ENCODE data around the gene CACNB1.
A peak's percentile ranks its signal among the peaks of the same experiment; 100 is the strongest.

CACNB1 gene

GRCh38 chr17:39204245-39204644, 6.8 kb upstream of the CACNB1 start:
- no peak for FAIRE-seq
- DNase-seq (ENCODE audit: insufficient read length, low spot score): no peak

GRCh38 chr17:39200957-39201510, 3.6 kb upstream of the CACNB1 start:
- DNase-seq (ENCODE audit: insufficient read length, low spot score) (no peak), FAIRE-seq (no peak)

GRCh38 chr17:39200070-39200879, 2.8 kb upstream of the CACNB1 start, which contains the start of gene RPL19:
Gene RPL19, plus strand, starts transcription at chr17:39200283. Its CDS starts 62 bp downstream, at chr17:39200345.
- DNase-seq (ENCODE audit: insufficient read length, low spot score): peak; percentile 85
- peak; percentile 97 for FAIRE-seq

GRCh38 chr17:39199820-39200069, 2.3 kb upstream of the CACNB1 start:
- DNase-seq (ENCODE audit: insufficient read length, low spot score) (peak; percentile 90), FAIRE-seq (no peak)

- no peak for FAIRE-seq
These were observed 707 bp upstream of the CACNB1 start for GRCh38 chr17:39198186-39198566.

GRCh38 chr17:39196808-39197291, 619 bp downstream of the CACNB1 start:
- FAIRE-seq: no peak
- DNase-seq (ENCODE audit: insufficient read length, low spot score): peak; percentile 43

More at GRCh38 chr17:39198186-39198566, 707 bp upstream of the CACNB1 start:
- DNase-seq (ENCODE audit: insufficient read length, low spot score): no peak

GRCh38 chr17:39196241-39196807, 1.1 kb downstream of the CACNB1 start:
- FAIRE-seq (no peak), DNase-seq (ENCODE audit: insufficient read length, low spot score) (no peak)

GRCh38 chr17:39195568-39196160, 1.8 kb downstream of the CACNB1 start:
- FAIRE-seq (no peak), DNase-seq (ENCODE audit: insufficient read length, low spot score) (peak; percentile 40)

GRCh38 chr17:39194985-39195524, 2.4 kb downstream of the CACNB1 start:
- no peak for FAIRE-seq
- no peak for DNase-seq (ENCODE audit: insufficient read length, low spot score)

- DNase-seq (ENCODE audit: insufficient read length, low spot score): no peak
- no peak for FAIRE-seq
These were observed 3.1 kb downstream of the CACNB1 start for GRCh38 chr17:39194089-39194984.

GRCh38 chr17:39193346-39193745, 4.1 kb downstream of the CACNB1 start:
- FAIRE-seq (no peak), DNase-seq (ENCODE audit: insufficient read length, low spot score) (no peak)

GRCh38 chr17:39192901-39193300, 4.6 kb downstream of the CACNB1 start:
- no peak for DNase-seq (ENCODE audit: insufficient read length, low spot score)
- no peak for FAIRE-seq

- FAIRE-seq: no peak
- no peak for DNase-seq (ENCODE audit: insufficient read length, low spot score)
These were observed 5.5 kb downstream of the CACNB1 start for GRCh38 chr17:39191750-39192510.

- FAIRE-seq (no peak), DNase-seq (ENCODE audit: insufficient read length, low spot score) (no peak)
These were observed 10.2 kb downstream of the CACNB1 start for GRCh38 chr17:39187152-39187830.

GRCh38 chr17:39186481-39187002, 10.9 kb downstream of the CACNB1 start:
- no peak for FAIRE-seq
- DNase-seq (ENCODE audit: insufficient read length, low spot score): no peak

- FAIRE-seq (no peak), DNase-seq (ENCODE audit: insufficient read length, low spot score) (no peak)
These were observed 13.7 kb downstream of the CACNB1 start for GRCh38 chr17:39183720-39184119.

- DNase-seq (ENCODE audit: insufficient read length, low spot score) (no peak), FAIRE-seq (no peak)
These were observed 14.4 kb downstream of the CACNB1 start for GRCh38 chr17:39183045-39183444.

- DNase-seq (ENCODE audit: insufficient read length, low spot score) (no peak), FAIRE-seq (no peak)
These were observed 16.2 kb downstream of the CACNB1 start for GRCh38 chr17:39181303-39181702.

- DNase-seq (ENCODE audit: insufficient read length, low spot score) (no peak), FAIRE-seq (no peak)
These were observed 18.9 kb downstream of the CACNB1 start for GRCh38 chr17:39178536-39178935.

All from GM19239 (cell line).